HG03439 (cell line): ENCODE measurements around the gene ABAT.
"Not testable (repeated sequence)": the region's sequence is repeated elsewhere in the genome, so short reads cannot be mapped to it uniquely, and the experiment has no call there.

Source experiments
- ATAC-seq: cut with Tn5 transposase; IDR thresholded peaks from one replicate; pipeline ENCODE4 v1.9.1; 2021; ENCODE audit warnings: mild to moderate bottlenecking, moderate library complexity; ENCODE audit not compliant: unreplicated experiment

ABAT gene

GRCh38 chr16:8774208-8774607 is 99.8 kb downstream of the ABAT start:
- ATAC-seq = no peak

GRCh38 chr16:8775359-8775758 is 100.9 kb downstream of the ABAT start:
- no peak for ATAC-seq

DNA sequence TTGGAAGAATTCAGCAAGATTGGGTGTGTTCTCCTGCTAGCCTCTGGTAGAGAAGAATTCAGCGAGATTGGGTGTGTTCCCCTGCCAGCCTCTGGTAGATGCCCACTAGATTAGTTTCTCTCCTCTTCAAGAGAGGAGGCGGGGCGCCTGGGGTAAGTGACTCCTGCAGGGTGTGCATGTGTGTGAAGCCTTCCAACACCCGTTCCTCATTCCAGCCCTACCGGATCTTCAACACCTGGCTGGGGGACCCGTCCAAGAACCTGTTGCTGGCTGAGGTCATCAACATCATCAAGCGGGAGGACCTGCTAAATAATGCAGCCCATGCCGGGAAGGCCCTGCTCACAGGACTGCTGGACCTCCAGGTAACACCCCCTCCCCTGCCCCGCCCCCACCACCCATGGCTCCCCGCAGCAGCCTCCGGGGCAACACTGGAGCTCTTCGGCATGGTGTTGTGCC is 101.7 kb downstream of the ABAT start:
- no peak for ATAC-seq

- no peak for ATAC-seq
Measured at GRCh38 chr16:8777217-8777616, 102.8 kb downstream of the ABAT start.

DNA sequence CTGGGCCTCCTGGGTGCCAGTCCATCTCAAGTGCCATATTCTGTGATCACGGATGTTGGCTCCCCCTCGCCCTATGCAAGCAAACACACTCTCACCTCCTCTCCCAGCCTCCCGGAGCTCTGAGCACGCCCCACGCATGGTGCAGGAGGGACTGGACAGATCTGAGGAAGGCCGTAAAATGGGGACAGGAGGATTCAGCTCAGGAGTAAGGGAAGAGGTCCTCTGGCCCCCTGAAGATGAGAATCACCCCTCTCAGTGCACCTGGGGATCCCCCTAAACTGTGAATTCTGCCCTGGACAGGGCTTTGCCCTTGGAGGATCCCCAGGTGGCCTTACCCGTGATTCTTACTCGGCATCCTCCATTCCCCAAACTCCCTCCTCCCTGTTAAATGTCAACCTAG is 107.4 kb downstream of the ABAT start:
- no peak for ATAC-seq

GRCh38 chr16:8782673-8783072 is 108.3 kb downstream of the ABAT start:
- no peak for ATAC-seq

DNA sequence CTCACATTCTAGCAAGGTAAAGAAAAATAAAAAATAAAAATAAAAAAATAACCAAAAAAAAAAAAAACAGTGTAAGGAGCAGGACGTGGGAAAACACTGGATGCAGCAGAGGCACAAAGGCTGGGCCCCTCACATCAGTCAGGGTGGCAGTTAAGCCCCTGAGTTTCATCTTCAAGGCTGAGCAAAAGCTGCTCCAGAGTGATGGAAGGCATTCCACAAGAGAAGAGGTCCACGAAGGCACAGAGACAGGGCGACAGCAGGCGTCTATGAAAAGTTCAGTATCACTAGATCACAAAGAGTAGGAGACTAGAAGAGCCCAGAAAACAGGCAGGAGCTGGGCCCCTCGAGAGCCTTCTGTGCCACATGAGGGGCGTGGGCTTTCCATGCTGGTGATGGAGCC is 111.0 kb downstream of the ABAT start:
- ATAC-seq = no peak

- ATAC-seq = not testable (repeated sequence)
Measured at GRCh38 chr16:8786316-8786715, 111.9 kb downstream of the ABAT start.

DNA sequence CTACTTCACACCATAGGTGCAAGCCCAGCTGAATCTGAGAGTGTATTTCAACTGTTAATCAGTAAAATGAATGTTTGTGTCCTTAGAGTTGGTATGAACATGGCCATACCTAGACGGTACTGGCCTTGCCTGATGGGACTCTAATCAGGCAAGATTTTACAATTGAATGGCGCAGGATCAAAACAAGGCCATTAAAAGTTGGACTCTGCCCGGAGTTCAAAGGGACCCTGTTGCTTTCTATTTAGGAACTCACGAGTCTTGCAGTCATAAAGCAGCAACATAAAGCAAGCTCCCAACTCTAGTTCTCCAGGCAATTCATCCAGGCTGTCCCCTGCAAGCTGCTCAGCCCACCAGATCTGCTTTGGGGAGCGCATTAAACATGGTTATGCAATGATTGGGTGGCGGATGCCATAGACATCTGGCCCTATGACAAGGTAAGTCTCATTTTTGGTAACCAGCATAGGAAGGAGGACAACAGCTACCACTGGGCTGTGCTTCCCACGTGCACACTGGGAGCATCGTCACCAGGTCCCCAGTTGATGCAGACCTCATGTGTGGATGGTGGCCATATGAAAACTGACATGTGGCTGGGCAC is 114.3 kb downstream of the ABAT start:
- ATAC-seq = no peak

DNA sequence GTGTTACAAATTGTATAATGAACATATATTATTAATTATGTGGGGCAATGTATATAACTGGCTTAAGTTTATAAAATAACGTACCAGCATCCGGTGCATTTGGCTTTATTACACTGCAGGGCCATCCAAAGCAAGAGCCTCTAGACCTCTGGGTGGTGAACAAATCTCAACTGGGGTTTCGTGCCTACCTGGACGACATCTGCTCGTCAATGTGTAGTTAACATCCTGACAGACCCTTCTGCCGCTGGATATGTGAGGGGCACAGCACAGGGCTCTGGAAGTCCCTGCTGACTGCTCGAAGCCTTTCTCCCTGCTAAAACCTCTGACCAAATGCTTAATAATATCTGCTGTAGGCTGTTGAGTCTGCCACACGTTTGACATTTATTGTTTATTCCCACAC is 120.7 kb downstream of the ABAT start:
- no peak for ATAC-seq

DNA sequence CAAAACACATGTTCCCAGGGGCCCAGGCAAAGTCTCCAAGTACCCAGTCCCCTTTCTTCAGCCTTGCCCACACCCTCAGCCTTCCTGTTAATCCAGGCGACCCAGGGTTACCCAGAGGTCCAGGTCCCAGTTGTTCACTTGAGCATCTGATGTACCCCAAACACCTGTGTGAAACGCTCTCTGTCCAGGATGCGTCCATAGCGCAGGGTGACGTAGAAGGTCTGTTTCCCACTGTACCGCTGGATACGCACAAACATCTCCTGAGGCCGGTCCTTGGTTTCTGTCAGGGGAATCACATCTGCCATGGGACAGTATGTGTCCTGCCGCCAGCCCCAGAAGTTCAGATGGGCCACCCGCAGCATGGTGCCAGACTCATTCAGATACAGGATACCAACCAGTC is 121.4 kb downstream of the ABAT start:
- no peak for ATAC-seq

DNA sequence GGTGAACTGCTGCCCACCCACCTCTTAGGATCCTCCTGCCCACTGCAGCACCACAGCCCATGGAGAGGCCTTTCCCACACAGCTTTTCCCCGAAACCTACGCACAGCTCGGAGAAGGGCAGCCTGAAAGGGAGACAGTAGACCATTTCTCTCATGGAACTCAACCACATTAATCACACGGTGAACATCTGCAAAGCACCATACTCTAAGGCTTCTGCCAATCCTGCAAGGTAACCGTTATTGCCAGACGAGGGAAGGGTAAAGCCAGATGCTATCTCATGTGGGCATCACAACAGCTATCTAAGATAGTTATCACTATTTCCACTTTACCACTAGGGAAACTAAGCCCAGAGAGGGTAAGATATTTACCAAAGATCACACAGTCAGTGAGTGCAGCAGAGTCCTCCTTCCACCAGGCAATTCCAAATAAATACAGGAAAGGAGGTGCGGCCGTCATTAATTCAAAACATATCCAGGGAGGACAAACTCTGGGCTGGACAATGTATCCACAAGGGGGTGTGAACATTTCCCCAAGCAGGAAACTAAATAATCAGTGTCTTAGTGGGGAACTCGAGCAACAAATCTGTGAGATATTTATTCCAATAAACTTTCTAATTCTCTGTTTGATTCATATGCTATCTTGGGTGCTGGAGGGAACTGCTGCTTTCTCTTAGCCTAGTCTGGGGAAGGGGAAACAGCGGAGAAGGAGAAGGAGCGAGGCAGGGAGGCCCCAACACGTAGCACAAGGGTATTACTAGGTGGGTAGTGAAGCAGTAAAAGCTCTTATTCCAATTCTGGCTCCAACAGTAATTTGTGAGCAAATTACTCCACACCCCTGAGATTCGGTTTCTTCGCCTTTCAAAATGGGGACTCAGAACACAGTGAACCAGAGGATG is 122.3 kb downstream of the ABAT start:
- ATAC-seq = no peak

DNA sequence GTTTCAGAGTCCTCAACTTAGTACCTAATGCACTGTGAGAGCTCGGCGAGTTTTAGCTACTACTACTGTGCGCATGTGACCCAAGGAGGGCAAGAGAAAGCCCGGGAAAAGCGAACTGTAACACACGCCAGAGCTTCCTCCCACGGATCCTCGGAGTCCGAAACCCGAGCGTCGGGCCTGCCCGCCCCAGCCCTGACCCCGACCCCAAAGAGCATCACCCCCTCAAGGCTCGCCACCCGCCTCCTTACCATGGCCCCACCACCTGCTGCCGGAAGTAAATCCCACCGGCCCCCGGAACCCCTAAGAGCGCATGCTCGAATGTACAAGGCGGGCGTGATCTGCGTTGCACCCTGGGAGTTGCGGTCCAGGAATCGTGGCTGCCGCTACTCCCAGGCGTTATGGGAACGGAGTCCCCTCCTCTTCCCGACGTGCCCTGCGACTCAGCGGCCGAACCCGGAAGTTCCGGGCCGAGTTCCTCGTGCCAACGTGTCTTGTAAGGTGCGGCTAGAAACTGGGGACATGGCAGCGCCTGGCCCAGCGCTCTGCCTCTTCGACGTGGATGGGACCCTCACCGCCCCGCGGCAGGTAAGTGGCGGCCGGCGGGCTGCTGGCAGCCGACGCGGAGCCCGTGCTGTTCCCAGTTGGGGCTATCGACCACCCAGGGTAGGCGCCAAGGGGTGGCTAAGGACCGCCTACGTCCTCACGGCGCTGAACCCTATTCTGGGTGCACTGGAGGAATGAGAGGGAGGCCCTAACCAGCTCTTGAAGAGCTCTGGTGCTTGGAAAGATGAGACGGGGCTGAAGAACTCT is 123.2 kb downstream of the ABAT start, which contains the start of the genes PMM2 and TMEM186:
Gene PMM2, plus strand, starts transcription at position 476 of the 810 bp plus-strand sequence. Its CDS starts 44 bp downstream, at position 520.
Gene TMEM186, minus strand, starts transcription at position 276 of the 810 bp plus-strand sequence. Its CDS starts 25 bp downstream, at position 251.
- ATAC-seq = peak; percentile 91

DNA sequence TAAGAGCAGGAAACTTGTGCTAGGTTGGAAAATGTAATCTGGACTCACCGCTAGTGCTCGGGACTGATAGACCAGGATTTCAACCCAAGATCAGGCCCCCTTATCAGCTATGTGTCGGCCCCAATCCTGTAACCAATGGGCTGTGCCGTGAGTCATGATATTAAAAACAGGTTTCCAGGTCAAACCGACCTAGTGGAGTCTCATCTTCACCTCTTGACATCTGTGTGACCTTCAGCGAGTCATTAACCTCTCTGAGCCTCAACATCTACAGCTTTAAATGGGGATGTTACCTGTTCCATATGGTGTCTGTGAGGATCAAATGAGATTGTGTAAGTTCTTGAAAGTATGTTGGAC is 123.7 kb downstream of the ABAT start:
- peak; percentile 10 for ATAC-seq

GRCh38 chr16:8798535-8799157 is 124.2 kb downstream of the ABAT start:
- ATAC-seq = no peak

GRCh38 chr16:8801701-8802100 is 127.3 kb downstream of the ABAT start:
- ATAC-seq = no peak

GRCh38 chr16:8803733-8804132 is 129.3 kb downstream of the ABAT start:
- not testable (repeated sequence) for ATAC-seq

- ATAC-seq = no peak
Measured at GRCh38 chr16:8804313-8804712, 129.9 kb downstream of the ABAT start.

DNA sequence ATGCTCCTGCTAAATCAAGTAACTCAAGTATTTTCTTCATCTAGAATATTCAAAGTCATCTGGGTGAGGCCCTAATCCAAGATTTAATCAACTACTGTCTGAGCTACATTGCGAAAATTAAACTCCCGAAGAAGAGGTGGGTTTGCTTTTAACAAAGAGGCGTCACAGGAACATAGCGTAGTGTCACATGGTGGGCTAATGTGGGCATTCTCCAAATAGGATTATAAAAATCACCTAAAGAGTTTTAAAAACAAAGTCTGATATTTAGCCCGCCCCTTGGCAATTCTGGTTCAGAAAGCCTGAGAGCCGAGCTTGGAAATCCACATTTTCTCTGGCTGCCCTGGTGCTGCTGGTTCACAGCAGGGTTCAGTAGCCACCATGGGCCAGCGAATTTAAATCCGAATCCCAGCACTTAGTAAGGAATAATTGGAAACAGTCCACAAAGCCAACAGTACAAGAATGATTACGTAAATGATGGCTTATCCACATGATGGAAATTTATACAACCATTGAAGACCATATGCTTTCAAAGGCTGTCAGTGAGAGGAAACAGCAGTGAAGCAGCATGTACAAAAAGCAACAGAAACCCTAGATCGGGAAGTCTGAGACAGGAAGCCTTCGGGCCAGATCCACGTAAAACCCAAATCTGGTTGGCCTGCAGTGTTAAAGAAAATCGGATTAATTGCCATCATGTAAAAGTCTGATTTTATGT is 132.0 kb downstream of the ABAT start:
- no peak for ATAC-seq

DNA sequence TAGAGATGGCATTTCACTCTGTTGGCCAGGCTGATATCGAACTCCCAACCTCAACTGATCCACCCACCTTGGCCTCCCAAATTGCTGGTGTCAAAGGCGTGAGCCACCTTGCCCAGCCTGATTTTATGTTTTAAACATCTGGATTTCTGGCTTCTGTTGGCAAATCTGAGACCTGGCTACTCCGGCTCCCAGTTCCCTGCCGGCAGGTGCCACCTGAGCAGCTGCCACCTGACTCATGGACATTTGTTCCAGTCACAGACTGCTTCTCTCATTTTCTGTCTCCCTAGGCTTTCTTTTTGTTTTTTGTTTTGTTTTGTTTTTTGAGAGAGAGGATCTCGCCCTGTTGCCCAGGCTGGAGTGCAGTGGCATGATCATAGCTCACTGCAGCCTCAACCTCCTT is 132.8 kb downstream of the ABAT start:
- ATAC-seq = no peak
